Measurements from ENCODE around the gene TGM3. TPM values are rescaled to one million over a fixed set of nuclear protein-coding genes. Genes with fewer than 3 reads are reported as not detected.

The TGM3 gene
- total and polyA plus RNA-seq, 10 of the 15 experiments (the other 5 are each of a cell fraction or from before 2014, with no cell fraction given), result not detected

GRCh38 chr20:2279253-2279779 is 16.5 kb upstream of the TGM3 start:
- BruUV-seq (replicated peaks), result no TSS peak
- ChIA-PET CTCF (interaction anchor here (0.6 kb wide), 1 partner anchor 252 kb away, joined by 4 read pairs; no protein-coding TSS in a partner anchor), RAD21 (ENCODE audit: unreplicated experiment) (no interaction called here), POLR2A (no interaction called here), SMC1A (ENCODE audit: uncharacterized antibody, unreplicated experiment) (interaction anchor here (2.0 kb wide), 1 partner anchor 9 kb away, joined by 4 read pairs; no protein-coding TSS in a partner anchor)
- Histone ChIP-seq H3K4me2 (ENCODE audit: control insufficient read depth, insufficient read depth) (no peak overlapping the region), H3K9me3 (replicated peaks; ENCODE audit: control insufficient read depth, insufficient read depth, low read length) (no peaks in the 10 kb centered on the region), H3K4me3 (no peak overlapping the region), H3K27ac (ENCODE audit: control insufficient read depth, insufficient read depth) (no peak overlapping the region), H3K9ac (ENCODE audit: control insufficient read depth, insufficient read depth, low read length) (no peak overlapping the region), H2AFZ (ENCODE audit: control insufficient read depth, low read depth, low read length) (no peak overlapping the region), H3K27me3 (replicated peaks in 1 of 2; ENCODE audit: control insufficient read depth in 2 of 2, insufficient read depth in 2 of 2, low read length in 1 of 2) (no peaks in the 10 kb centered on the region), H3K36me3 (ENCODE audit: control insufficient read depth in 2 of 2, insufficient read depth in 2 of 2, low read length in 1 of 2) (no peaks in the 10 kb centered on the region), H3K79me2 (ENCODE audit: control insufficient read depth, insufficient read depth, low read length) (no peaks in the 10 kb centered on the region), H3K4me1 (ENCODE audit: control insufficient read depth, insufficient read depth, low read length) (no peaks in the 10 kb centered on the region), H4K20me1 (ENCODE audit: control insufficient read depth, insufficient read depth) (no peaks in the 10 kb centered on the region)
- FAIRE-seq (no peak), ATAC-seq (no peak), DNase-seq (ENCODE audit: low read depth, low spot score) (no peak)
- WGBS (ENCODE audit: insufficient coverage, insufficient replicate concordance, low lambda C conversion rate, missing lambda C conversion rate), result 38% methylated on average over 5 of the region's 5 CpGs
- TF ChIP-seq, protein P1, sequence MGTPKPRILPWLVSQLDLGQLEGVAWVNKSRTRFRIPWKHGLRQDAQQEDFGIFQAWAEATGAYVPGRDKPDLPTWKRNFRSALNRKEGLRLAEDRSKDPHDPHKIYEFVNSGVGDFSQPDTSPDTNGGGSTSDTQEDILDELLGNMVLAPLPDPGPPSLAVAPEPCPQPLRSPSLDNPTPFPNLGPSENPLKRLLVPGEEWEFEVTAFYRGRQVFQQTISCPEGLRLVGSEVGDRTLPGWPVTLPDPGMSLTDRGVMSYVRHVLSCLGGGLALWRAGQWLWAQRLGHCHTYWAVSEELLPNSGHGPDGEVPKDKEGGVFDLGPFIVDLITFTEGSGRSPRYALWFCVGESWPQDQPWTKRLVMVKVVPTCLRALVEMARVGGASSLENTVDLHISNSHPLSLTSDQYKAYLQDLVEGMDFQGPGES (IDR thresholded peaks at IDR 0.05), result no peak
- no peak for TF ChIP-seq ZNF207 (IDR thresholded peaks at IDR 0.05; ENCODE audit: borderline replicate concordance)
- TF ChIP-seq NFYB (IDR thresholded peaks at IDR 0.05; ENCODE audit: insufficient read depth, low read depth, low read length), result no peak
- TF ChIP-seq, protein P2, sequence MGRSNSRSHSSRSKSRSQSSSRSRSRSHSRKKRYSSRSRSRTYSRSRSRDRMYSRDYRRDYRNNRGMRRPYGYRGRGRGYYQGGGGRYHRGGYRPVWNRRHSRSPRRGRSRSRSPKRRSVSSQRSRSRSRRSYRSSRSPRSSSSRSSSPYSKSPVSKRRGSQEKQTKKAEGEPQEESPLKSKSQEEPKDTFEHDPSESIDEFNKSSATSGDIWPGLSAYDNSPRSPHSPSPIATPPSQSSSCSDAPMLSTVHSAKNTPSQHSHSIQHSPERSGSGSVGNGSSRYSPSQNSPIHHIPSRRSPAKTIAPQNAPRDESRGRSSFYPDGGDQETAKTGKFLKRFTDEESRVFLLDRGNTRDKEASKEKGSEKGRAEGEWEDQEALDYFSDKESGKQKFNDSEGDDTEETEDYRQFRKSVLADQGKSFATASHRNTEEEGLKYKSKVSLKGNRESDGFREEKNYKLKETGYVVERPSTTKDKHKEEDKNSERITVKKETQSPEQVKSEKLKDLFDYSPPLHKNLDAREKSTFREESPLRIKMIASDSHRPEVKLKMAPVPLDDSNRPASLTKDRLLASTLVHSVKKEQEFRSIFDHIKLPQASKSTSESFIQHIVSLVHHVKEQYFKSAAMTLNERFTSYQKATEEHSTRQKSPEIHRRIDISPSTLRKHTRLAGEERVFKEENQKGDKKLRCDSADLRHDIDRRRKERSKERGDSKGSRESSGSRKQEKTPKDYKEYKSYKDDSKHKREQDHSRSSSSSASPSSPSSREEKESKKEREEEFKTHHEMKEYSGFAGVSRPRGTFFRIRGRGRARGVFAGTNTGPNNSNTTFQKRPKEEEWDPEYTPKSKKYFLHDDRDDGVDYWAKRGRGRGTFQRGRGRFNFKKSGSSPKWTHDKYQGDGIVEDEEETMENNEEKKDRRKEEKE (IDR thresholded peaks at IDR 0.05), result no peak
- TF ChIP-seq ZNF217 (IDR thresholded peaks at IDR 0.05), result no peak
- no peak for TF ChIP-seq ASH2L (IDR thresholded peaks at IDR 0.05; ENCODE audit: borderline replicate concordance, low read depth)
- intact Hi-C loops (cut with micrococcal nuclease; ENCODE audit: unreplicated experiment) (no loop called here), in situ Hi-C loops (cut with MboI) (no loop called here)

Data from GM12878 (cell line).